HL-60/S4 treated with retinoic acid at 250 ng/mL for 4 days and 3 days (cell line): ENCODE measurements around the gene ZNF660.

Experiments
- in situ Hi-C: fragments of 300-500 bp; cut with MboI; formaldehyde crosslinking; loops from 2 replicates; pipeline ENCODE4 v1.7.0; 2022; ENCODE audit warnings: low sequenced_read_pairs

ZNF660 gene

DNA sequence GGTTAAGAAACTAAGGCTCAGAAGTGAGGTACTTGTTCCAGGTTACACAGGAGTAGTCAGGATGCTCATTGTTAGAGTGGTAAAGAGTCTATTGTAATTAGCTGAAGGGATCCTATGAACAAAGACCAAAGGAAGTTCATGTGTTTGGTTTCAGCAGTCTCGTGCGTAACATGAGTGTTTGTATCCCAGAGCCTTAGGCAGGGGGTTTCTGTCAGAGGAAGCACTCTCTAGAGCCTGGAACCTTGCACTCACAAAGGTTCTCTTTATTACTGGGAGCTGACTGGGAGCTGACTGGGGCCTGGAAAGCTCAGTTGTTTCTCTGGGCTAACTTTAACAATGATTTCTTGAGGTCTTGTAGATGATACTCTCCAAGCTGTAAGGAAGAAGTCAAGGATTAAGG lies 44.0 kb downstream of the ZNF660 start:
- in situ Hi-C loops, result no loop called here

DNA sequence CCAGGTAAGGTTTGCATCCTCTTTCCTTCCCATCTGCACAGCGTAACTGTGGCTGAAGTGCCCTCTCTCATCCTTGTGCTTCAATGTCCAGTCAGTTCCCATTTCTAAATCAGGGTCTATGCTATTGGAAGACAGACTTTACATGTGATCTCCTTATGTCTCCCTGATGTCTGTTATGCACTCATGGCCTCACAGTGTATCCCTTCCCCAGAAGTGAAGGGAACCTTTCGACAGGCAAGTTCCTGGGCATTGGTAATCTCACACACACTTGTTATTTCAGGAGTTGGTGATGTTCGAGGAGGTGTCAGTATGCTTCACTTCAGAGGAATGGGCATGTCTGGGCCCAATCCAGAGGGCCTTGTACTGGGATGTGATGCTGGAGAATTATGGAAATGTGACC lies 47.4 kb downstream of the ZNF660 start:
- in situ Hi-C loops, result no loop called here

DNA sequence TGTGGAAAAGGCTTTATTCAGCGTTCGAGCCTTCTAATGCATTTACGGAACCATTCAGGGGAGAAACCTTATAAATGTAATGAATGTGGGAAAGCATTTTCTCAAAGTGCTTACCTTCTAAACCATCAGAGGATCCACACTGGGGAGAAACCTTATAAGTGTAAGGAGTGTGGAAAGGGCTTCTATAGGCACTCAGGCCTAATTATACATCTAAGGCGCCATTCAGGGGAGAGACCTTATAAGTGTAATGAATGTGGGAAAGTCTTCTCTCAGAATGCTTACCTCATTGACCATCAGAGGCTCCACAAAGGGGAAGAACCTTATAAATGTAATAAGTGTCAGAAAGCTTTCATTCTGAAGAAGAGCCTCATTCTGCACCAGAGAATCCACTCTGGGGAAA lies 57.6 kb downstream of the ZNF660 start:
- in situ Hi-C loops, result no loop called here

DNA sequence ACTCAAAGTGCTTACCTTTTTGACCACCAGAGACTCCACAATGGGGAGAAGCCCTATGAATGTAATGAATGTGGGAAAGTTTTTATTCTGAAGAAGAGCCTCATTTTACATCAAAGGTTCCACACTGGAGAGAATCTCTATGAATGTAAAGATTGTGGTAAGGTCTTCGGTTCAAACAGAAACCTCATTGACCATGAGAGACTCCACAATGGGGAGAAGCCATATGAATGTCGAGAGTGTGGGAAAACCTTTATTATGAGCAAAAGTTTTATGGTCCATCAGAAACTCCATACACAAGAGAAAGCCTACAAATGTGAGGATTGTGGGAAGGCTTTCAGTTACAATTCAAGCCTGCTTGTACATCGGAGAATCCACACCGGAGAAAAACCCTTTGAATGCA lies 58.3 kb downstream of the ZNF660 start:
- in situ Hi-C loops, result no loop called here

DNA sequence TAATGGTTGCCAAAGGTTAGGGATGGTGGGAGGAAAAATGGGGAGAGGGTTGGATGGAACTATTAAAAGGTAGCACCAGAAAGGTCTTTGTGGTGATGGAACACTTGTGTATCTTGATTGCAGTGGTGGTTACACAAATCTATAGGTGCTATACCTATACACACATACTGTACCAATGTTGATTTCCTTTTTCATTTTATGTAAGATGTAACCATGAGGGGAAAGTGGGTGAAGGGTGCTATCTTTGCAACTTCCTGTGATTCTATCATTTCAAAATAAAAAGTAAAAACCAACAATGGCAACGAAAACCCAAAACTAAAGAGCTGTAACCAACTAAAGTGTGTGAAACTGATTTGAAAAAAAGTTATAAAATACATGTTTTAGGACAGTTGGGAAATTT lies 63.0 kb downstream of the ZNF660 start:
- in situ Hi-C loops, result no loop called here

DNA sequence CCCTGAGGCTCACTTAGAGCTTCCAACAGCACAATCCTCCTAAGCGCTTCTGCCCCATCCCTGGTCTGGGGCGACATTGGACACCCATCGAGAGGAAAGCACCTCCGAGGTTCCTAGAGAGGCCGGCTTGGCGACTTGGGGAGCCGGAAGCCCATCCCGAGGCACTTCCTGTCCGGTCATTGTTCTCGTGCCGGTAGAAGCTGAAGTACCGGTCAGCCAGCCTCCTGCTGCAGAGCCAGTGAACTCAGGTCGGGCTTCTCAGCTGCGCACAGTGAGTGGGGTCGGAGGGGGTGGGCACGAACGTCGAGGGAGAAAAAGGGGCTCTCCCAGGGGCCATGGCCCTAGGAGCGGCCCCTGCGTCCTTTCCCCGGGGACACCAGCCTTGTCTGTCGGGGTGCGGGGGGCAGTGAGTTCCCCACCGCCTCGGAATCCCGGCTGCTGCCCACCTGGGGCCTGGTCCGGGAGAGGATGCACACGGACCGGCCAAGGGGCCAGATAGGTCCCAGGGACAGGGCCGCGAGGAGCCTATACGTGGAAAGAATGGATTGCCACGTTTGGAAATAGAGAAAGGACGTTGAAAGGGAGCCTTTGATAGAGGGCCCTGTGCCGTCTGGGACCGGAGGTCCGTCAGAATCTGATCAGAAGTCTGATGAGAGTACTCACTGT lies 63.9 kb downstream of the ZNF660 start, which contains the start of gene ZNF35:
ZNF35 (plus strand) TSS at position 169 of the 666 bp plus-strand sequence. CDS start 2,336 bp downstream, outside the sequence.
- in situ Hi-C loops, result no loop called here
